Heart right ventricle (tissue), 16 donors: ENCODE data around the gene WDR17. TPM values are rescaled to one million over a fixed set of nuclear protein-coding genes. Genes with fewer than 3 reads are reported as not detected.

Source experiments
- ATAC-seq, 8 donors: fragments of 200-7000 bp; cut with Tn5 transposase; one replicate each; pipeline ENCODE4 v1.9.1; 2020; ENCODE audit warnings: mild to moderate bottlenecking in 8 of 8, moderate library complexity in 8 of 8, moderate number of reproducible peaks in 1 of 8
- DNase-seq, 2 donors: peaks; one replicate each; pipeline ENCODE4 v3.0.0-alpha.2; 2020
- H3K27ac ChIP-seq, 10 donors: fragments of 200-600 bp; sonication (generic) in 2 of 10; one replicate each; pipeline versions ENCODE4 v1.5.0 to v1.8.0; 2020 to 2022; ENCODE audit warnings: mild to moderate bottlenecking in 3 of 10
- H3K27me3 ChIP-seq, 7 donors: fragments of 200-600 bp; one replicate each; pipeline ENCODE4 v1.8.0; 2021 to 2022; ENCODE audit warnings: mild to moderate bottlenecking in 2 of 7
- H3K36me3 ChIP-seq, 9 donors: fragments of 200-600 bp; sonication (generic) in 1 of 9; one replicate each; pipeline versions ENCODE4 v1.5.0 to v1.8.0; 2020 to 2022; ENCODE audit warnings: mild to moderate bottlenecking in 2 of 9
- H3K4me1 ChIP-seq, 9 donors: fragments of 200-600 bp; sonication (generic) in 1 of 9; one replicate each; pipeline versions ENCODE4 v1.5.0 to v1.8.0; 2020 to 2022; ENCODE audit warnings: mild to moderate bottlenecking in 4 of 9
- H3K4me3 ChIP-seq, 10 donors: fragments of 200-600 bp; sonication (generic) in 2 of 10; one replicate each; pipeline versions ENCODE4 v1.5.0 to v1.8.0; 2020 to 2022; ENCODE audit warnings: mild to moderate bottlenecking in 7 of 10, moderate library complexity in 2 of 10
- H3K9me3 ChIP-seq, 11 donors: fragments of 200-600 bp in 10 of 11; sonication (generic) in 2 of 11; one replicate each; pipeline versions ENCODE4 v1.5.0 to v1.8.0; 2013 to 2022; ENCODE audit warnings: mild to moderate bottlenecking in 2 of 11, control low read depth in 1 of 11, moderate library complexity in 1 of 11
- WGBS, 2 donors: extraction: QIAGEN DNeasy Blood & Tissue Kit; methylation state at CpG; one replicate each; pipeline ENCODE4 v1.1.7; 2013; ENCODE audit warnings: inconsistent platforms in 1 of 2; 5-methylcytosine and 5-hydroxymethylcytosine counted together
- intact Hi-C, 10 donors: fragments of 100-400 bp; cut with DNase I; formaldehyde crosslinking; loops; one replicate each; pipeline versions ENCODE4 v1.11.1 to v1.14.2; 2022
- polyA plus RNA-seq, 2 donors: library from polyadenylated mRNA; stranded (reverse); fragments of 200-250 nt; gene quantifications; one replicate each; pipeline ENCODE4 v1.2.3, GENCODE V29; 2013
- total RNA-seq, 10 donors: library from RNA; stranded (reverse); fragmentation: NEBNext Ultra II Directional in 3 of 10; extraction: Animal tissue kit (Norgen Biotek cat#: 25700) in 3 of 10; gene quantifications; one replicate each; pipeline versions ENCODE4 v1.2.1 to v1.2.4, GENCODE V29; 2021 to 2023
- TF ChIP-seq, protein P1 (sequence below), 9 donors: fragments of 200-600 bp; sonication (generic) in 2 of 9; IDR thresholded peaks; one replicate each; pipeline versions ENCODE4 v1.5.0 to v1.8.0; 2021 to 2022; ENCODE audit warnings: antibody characterized with exemption in 9 of 9, mild to moderate bottlenecking in 5 of 9, moderate library complexity in 1 of 9
- donor health status: Arrhythmogenic right ventricular cardiomyopathy.
- donor health status: ischemic (EF 13 %, LVEDD 7.1; RV severe dilation, severe dysfunction).
- donor health status: healthy with polysubstance abuse.
- donor health status: DM: no; HTN: yes; CAD: no.
- donor health status: DM: no; HTN: no; CAD: no.
- donor health status: ischemic (EF 25% LVEDD 6.9; RV normal size, moderate dysfunction).
- donor health status: ischemic (EF 25% LVEDD 5.7; RV mildly dilated, moderate dysfunction).
- donor health status: healthy.
- donor health status: DM: yes; HTN: yes; CAD: no.
- donor health status: Ischemic cardiomyopathy.
- donor health status: ischemic (EF 35%, LVEDD 5.7; RV mildly dilated, moderate dysfunction).
- donor health status: nonischemic (EF 11% LVEDD 7.7; RV severe dilation, severe dysfunction).
- donor health status: DM: yes; HTN: yes; CAD: no.
- donor health status: PGD.
- donor health status: ischemic (EF 29% LVEDD 5.4; RV normal size, mild dysfunction).
- donor health status: nonischemic (EF 23%, LVEDD 6.1; RV moderate dilation, normal function).

WDR17 gene
- total and polyA plus RNA-seq, 12 donors = 0.06 to 0.90 (median 0.39) TPM

DNA sequence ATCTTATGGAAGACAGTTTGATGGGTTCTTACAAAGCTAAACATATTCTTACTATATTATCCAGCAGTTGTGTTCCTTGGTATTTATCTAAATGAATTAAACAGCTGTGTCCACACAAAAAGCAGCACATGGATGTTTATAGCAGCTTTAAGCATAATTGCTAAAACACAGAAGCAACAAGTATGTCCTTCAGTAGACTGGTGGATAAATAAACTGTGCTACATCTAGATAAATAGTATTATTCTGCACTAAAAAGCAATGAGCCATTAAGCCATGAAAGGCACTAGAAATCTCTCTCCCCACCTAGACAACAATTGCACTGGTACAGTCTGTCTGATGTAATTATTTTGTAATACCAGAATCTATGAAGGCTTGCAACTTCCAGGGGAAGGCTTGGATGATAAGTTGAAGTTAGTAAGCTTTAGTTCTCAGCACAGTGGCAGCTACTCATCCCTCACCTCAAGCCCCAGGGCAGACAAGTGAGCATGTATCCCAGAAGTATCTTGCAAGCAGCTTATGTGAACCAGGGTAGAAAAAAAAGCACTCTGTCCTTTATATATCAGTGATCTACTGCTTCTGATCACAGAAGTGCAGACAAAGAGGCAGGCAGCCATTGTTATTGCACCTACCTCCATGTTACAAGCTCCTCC is 36.9 kb downstream of the WDR17 start:
- Histone ChIP-seq H3K36me3 (no peaks in the 10 kb centered on the region), H3K4me1 (no peaks in the 10 kb centered on the region), H3K27ac (no peak overlapping the region), H3K4me3 (no peak overlapping the region), H3K27me3 (no peaks in the 10 kb centered on the region), H3K9me3 (peaks cover 0 to 30% (median 0%) of the 10 kb centered on the region in 11 donors)
- TF ChIP-seq, protein P1, sequence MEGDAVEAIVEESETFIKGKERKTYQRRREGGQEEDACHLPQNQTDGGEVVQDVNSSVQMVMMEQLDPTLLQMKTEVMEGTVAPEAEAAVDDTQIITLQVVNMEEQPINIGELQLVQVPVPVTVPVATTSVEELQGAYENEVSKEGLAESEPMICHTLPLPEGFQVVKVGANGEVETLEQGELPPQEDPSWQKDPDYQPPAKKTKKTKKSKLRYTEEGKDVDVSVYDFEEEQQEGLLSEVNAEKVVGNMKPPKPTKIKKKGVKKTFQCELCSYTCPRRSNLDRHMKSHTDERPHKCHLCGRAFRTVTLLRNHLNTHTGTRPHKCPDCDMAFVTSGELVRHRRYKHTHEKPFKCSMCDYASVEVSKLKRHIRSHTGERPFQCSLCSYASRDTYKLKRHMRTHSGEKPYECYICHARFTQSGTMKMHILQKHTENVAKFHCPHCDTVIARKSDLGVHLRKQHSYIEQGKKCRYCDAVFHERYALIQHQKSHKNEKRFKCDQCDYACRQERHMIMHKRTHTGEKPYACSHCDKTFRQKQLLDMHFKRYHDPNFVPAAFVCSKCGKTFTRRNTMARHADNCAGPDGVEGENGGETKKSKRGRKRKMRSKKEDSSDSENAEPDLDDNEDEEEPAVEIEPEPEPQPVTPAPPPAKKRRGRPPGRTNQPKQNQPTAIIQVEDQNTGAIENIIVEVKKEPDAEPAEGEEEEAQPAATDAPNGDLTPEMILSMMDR (IDR thresholded peaks at IDR 0.05) = no peak
- ATAC-seq (no peak), DNase-seq (no peak)
- intact Hi-C loops = no loop called here

DNA sequence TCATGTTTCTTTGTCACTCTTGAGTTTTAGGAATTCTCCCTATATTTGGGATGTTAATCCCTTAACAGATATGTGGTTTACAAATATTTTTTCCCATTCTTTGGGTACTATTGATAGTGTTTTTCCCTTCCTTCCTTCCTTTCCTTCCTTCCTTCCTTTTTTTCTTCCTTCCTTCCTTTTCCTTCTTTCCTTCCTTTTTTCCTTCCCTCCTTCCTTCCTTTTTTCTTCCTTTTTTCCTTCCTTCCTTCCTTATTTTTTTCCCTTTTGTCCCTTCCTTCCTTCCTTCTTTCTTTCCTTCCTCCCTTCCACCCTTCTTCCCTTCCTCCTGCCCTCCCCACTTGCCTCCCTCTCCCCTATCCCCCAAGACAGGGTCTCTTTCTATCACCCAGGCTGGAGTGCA is 42.1 kb downstream of the WDR17 start:
- DNase-seq = no peak
- Histone ChIP-seq H3K9me3 (peaks cover 0 to 15% (median 0%) of the 10 kb centered on the region in 11 donors), H3K36me3 (no peaks in the 10 kb centered on the region), H3K4me3 (no peak overlapping the region), H3K27me3 (no peaks in the 10 kb centered on the region), H3K4me1 (no peaks in the 10 kb centered on the region), H3K27ac (no peak overlapping the region)
- TF ChIP-seq, protein P1 (IDR thresholded peaks at IDR 0.05) = no peak
- ATAC-seq = no peak
- intact Hi-C loops = no loop called here

DNA sequence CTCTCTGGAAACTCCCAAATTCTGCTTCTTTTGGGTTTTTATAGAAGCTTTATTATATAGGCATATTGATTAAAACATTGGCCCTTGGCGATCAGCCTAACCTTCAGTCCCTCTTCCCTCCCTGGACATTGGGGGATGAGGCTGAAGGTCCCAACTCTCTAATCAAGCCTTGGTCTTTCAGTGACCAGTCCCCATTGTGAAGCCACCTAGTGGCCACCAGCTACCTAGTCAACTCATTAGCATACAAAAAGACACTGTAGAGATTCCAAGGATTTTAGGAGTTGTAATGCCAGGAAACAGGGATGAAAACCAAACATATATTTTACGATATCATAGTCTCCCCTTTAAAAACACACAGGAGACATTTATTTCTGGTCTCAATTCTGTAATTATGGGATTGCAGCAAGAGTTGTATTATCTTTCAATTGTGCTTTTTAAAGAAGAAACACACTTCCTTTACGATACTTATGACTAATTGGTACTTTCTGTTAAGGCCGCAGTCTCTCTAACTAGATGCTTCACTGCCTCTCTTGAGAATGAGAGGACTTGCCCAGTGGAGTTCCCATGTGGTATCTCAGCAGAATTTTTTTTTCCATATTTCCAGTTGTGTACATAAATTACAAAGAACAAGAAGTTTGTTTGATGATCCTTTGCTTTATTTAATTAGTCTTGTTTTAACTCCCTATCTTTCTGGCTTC is 58.2 kb downstream of the WDR17 start:
- Histone ChIP-seq H3K27me3 (no peaks in the 10 kb centered on the region), H3K9me3 (no peaks in the 10 kb centered on the region), H3K4me1 (no peaks in the 10 kb centered on the region), H3K4me3 (no peak overlapping the region), H3K36me3 (no peaks in the 10 kb centered on the region), H3K27ac (no peak overlapping the region)
- DNase-seq = peak in 1 of 2 donors; percentile 12
- intact Hi-C loops = no loop called here
- ATAC-seq = no peak
- WGBS, 2 donors = 61 to 69% methylated on average over 4 of the region's 4 CpGs
- TF ChIP-seq, protein P1 (IDR thresholded peaks at IDR 0.05) = peak in 7 of 9 donors; percentile 44 to 61 (median 51)

DNA sequence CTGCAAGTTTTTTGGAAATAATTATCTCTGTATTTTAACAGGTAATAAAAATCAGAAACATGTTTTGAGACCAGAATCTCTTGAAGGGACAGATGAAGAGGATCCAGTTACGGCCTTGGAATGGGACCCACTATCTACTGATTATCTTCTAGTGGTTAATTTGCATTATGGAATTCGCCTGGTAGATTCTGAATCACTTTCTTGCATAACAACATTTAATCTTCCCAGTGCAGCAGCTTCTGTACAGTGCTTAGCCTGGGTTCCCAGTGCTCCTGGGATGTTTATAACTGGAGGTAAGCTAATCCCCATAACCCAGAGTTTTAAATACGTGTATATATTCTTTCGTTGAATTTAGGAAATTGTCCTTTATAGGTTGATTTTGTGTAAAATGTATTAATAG is 59.4 kb downstream of the WDR17 start:
- TF ChIP-seq, protein P1 (IDR thresholded peaks at IDR 0.05) = no peak
- no peaks in the 10 kb centered on the region for H3K9me3 ChIP-seq
- intact Hi-C loops = no loop called here
- no peaks in the 10 kb centered on the region for H3K27me3 ChIP-seq
- H3K4me1 ChIP-seq = no peaks in the 10 kb centered on the region
- H3K36me3 ChIP-seq = no peaks in the 10 kb centered on the region
- H3K27ac ChIP-seq = no peak overlapping the region
- DNase-seq = no peak
- WGBS, 2 donors = 88 to 92% methylated on average over 4 of the region's 4 CpGs
- no peak for ATAC-seq
- H3K4me3 ChIP-seq = no peak overlapping the region
